ENCODE data around the gene ARHGAP30.
"Not testable (repeated sequence)": the region's sequence is repeated elsewhere in the genome, so short reads cannot be mapped to it uniquely, and the experiment has no call there.

The ARHGAP30 gene

GRCh38 chr1:161068306-161069234, 1.1 kb downstream of the ARHGAP30 start:
- peak; percentile 84 for DNase-seq

- DNase-seq, result no peak
Observed at GRCh38 chr1:161066694-161067093, 3.0 kb downstream of the ARHGAP30 start.

DNA sequence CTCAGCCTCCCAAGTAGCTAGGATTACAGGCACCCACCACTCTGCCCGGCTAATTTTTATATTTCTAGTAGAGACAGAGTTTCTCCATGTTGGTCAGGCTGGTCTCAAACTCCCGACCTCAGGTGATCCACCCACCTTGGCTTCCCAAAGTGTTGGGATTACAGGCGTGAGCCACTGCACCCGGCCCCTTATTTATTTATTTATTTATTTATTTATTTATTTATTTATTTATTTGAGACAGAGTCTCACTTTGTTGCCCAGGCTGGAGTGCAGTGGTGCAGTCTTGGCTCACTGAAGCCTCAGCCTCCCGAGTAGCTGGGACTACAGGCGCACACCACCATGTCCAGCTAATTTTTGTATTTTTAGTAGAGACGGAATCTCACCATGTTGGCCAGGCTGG, 4.0 kb downstream of the ARHGAP30 start:
- not testable (repeated sequence) for DNase-seq

DNA sequence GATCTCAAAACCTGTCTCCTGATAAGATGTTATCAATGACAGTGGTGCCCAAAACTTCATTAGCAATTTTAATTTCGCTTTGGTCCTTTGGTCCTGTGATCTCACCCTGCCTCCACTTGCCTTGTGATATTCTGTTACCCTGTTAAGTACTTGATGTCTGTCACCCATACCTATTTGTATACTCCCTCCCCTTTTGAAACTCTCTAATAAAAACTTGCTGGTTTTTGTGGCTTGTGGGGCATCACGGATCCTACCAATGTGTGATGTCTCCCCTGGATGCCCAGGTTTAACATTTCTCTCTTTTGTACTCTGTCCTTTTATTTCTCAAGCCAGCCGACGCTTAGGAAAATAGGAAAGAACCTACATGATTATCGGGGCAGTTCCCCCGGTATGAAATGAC, 5.8 kb downstream of the ARHGAP30 start:
- not testable (repeated sequence) for DNase-seq

- DNase-seq, result no peak
Observed at GRCh38 chr1:161061419-161061818, 8.3 kb downstream of the ARHGAP30 start.

GRCh38 chr1:161059293-161059692, 10.4 kb downstream of the ARHGAP30 start:
- no peak for DNase-seq

DNA sequence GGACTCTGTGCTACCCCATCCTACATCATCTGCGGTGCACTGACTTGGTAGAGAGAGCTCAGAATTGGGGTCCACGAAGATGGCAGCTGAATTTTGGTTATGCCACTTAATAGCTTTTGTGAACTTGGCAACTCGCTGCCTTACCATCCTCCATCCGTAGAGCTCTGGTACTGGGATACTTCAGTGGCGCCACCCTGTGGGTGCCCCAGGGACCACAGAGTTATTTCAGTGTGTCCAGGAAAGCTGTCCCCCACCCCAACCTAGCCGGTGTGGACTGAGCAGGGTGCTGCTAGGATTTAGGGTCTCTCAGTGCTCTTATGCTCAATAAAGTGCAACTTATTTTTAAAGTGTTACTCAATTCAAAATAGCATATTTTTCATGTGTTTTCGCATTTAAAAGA, 14.9 kb downstream of the ARHGAP30 start:
- DNase-seq, result no peak

DNA sequence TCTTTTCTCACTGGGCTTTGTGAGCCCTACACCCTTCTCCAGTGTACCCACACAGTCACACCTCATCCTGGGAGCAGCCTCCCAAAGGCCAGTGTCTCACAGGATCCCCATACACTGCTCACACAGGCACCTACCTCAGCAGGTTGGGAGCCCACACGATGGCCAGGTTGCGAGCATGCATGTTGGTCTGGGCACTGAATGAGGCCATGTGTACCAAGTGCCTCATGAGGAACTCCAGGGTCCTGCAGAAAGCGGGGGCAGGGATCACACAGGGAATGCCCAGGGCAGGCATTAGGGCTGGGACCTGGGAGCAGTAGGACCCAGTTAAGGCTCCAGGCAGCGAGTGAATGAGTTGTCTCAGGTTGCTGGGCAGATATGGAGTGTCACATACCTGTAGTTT, 15.5 kb downstream of the ARHGAP30 start:
- DNase-seq, result no peak

- no peak for DNase-seq
Observed at GRCh38 chr1:161052899-161053298, 16.8 kb downstream of the ARHGAP30 start.

DNA sequence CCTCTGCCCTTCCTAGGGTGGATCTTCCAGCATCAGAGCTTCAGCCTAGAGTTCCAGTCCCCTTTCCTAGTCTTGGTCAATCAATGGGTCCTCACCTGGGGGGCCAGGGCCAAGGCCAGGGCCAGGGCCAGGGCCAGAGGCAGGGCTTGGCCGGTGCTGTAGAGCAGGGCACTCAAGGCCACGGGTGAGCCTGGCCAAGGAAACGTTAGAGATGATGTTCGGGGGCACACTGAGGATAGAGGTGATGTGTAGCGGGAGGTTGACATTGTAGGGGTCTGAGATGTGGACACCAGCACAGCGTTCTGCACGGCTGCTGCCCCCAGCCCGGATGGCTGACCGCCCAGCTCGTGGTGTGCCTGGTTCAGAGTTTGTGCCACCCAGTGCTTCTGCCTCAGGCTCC, 18.5 kb downstream of the ARHGAP30 start:
- no peak for DNase-seq

- no peak for DNase-seq
Observed at GRCh38 chr1:161048949-161049722, 20.6 kb downstream of the ARHGAP30 start.

- no peak for DNase-seq
Observed at GRCh38 chr1:161047436-161048420, 22.0 kb downstream of the ARHGAP30 start.

DNA sequence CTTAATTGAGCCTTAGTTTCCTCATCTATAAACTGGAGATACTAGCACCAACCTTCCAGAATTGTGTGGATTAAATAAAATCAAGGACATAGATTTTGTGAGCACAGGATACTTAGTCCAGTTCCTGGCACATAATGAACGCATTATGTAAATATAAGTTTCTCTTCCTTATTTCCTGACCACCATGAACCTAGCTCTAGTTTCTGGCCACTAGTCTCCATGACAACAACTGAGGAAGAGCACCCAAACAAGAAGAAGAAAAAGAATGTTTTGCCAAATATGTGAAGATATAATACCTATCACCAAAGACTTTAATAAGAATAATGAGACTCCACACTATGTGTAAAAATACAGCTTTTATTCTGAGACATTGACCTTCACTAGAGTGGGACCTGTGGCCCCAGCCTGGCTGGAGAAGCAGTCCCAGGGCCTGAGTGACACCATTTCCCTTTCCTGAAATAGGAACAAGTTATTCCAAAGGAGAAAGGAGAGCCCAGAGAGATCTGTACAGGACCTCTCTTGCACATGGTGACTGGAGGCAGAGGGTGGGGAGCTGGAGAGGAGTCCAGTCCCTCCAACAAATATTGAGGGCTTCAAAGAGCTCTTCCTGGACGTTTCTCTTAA, 23.0 kb downstream of the ARHGAP30 start:
- DNase-seq, result no peak

- peak; percentile 95 for DNase-seq
Observed at GRCh38 chr1:161045736-161046604, 23.7 kb downstream of the ARHGAP30 start, which contains the start of gene USF1. TSS of gene USF1 (minus strand) at chr1:161045977. CDS start at chr1:161043275, 2,702 bp downstream.

DNA sequence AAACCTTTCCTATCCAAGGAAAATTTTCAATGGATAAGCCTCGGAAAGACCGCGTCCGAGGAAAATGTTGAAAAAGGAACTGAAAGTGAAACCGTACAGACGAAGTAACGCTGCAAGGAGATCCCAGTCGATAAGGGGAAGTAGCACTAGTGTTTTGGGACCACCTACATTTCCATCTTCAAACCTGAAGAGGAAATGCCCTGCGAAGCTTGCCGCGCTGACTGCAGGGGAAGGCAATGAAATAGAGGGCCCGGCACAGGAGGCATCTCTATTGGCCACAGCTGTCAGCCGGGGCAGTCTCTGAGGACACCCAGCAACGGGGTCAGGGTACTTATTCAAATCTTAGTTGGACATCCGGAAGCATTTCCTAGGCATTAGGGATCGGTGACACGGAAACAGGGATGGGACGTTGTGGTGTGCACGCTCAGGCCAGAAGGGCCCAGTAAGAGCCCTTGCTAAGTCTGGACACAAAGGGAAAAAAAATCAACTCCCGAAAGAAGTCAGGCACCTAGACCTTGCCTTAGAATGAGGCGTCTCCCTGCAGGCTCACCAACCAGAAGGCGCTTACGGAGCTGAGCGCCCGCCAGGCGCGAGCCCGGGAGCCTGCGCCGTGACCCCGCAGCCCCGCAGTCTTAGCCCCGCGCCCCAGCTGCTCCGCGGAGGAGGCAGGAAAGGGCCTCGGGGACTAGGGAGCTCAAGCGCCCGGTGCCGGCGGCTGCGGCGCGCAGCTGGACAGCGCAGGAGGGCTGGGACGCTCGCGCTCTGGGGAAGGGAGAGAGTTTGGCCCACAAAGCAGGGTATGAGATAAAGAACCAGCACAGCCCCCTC, 24.6 kb downstream of the ARHGAP30 start:
- peak; percentile 63 for DNase-seq

GRCh38 chr1:161044535-161044907, 25.2 kb downstream of the ARHGAP30 start:
- peak; percentile 51 for DNase-seq

GRCh38 chr1:161039546-161039945, 30.1 kb downstream of the ARHGAP30 start:
- DNase-seq, result no peak

DNA sequence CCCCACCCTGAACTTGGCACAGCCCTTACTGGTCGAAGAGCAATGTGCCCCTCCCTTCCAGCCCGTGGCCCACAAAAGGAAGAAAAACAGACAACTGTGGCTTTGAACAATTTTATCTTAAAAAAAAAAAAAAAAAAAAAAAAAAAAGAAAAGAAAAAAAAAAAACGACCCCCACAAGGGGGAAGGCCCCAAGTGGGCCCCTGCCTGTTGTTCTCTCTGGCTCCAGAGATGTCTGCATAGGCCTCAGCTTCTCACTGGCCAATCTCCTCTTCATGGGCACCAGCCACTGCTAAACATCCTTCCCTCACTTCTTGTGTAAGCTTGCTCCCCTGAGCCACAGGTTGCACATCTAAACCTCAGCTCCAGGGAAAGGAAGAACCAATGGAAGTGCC, 30.5 kb downstream of the ARHGAP30 start:
- DNase-seq, result no peak

DNA sequence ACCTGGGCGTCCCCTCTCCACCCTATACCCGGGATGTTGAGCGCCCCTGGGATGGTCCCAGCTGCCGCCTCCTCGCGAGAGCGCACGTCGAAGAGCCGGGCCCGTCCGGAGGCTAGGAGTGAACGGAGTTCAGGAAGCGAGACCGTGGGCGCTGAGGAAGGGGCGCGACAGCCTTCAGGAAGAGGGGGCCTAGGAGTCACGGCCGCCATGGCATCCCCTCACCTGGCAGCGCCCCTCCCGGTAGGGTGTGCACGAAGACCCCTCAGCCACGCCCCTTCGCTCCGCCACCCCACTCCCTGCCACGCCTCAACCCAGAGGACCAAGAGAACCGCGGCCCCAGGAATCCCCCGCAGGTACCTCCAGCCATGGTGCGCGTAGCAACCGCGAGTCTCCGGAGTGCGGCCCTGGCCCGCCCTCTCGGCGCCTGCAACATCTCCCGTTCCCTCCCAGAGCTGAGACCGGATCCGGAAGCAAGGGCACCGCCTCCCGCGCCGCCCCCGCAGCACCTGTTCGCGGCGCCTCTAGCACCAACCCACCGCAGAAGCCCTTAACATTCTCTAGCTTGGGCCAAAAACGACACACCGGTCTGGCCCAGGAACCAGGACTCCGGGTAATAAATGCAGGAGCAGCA, 31.1 kb downstream of the ARHGAP30 start, which contains the start of gene TSTD1:
TSTD1 (minus strand) TSS at position 442 of the 631 bp plus-strand sequence; CDS start at position 367, 75 bp downstream.
- peak; percentile 88 for DNase-seq

Measured in central memory CD4-positive, alpha-beta T cell (primary cell).